ACHN (cell line): ENCODE results near the gene FHOD3.
"Not testable (repeated sequence)": the region's sequence is repeated elsewhere in the genome, so short reads cannot be mapped to it uniquely, and the experiment has no call there.

Source experiments
- DNase-seq: peaks from one replicate; pipeline ENCODE4 v3.0.0-alpha.2; 2015
- in situ Hi-C: cut with HindIII; loops from 2 replicates; pipeline ENCODE4 v1.10.0; 2017; ENCODE audit warnings: low sequenced_read_pairs, low pct_ligation_motif_present, low pct_unique_long_range_greater_than_20kb

The FHOD3 gene

GRCh38 chr18:36737316-36737715 is 439.8 kb downstream of the FHOD3 start:
- DNase-seq, result no peak
- in situ Hi-C loops, result no loop called here

DNA sequence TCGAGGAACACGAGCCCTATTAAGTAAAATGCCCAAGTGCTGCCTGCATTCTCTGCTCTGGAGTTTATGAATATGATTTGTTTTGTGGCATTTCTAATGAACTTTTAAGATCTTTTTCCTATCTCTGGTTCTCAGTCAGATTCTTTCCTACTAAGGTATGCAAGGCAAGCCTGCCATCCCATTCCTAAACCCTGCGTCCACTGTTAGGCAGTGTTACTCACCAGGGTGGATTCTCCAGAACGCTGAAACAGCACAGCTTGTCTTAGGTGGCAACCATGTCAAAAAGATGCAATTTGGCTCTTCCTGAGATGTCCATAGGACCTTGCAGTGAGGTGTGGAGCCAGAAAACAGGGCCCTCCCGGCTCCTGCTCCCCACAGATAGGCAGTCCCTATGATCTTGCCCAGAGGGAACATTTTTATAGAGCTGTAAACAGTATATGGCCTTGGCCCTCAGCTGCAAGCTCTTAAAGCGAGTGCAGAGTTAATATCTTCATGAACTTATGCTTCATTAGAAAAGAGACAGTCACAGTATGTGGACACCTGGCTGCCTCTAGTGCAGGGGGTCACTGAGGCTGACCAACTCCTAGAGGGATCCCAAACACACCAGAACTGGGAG is 446.9 kb downstream of the FHOD3 start:
- in situ Hi-C loops, result no loop called here
- DNase-seq, result no peak

DNA sequence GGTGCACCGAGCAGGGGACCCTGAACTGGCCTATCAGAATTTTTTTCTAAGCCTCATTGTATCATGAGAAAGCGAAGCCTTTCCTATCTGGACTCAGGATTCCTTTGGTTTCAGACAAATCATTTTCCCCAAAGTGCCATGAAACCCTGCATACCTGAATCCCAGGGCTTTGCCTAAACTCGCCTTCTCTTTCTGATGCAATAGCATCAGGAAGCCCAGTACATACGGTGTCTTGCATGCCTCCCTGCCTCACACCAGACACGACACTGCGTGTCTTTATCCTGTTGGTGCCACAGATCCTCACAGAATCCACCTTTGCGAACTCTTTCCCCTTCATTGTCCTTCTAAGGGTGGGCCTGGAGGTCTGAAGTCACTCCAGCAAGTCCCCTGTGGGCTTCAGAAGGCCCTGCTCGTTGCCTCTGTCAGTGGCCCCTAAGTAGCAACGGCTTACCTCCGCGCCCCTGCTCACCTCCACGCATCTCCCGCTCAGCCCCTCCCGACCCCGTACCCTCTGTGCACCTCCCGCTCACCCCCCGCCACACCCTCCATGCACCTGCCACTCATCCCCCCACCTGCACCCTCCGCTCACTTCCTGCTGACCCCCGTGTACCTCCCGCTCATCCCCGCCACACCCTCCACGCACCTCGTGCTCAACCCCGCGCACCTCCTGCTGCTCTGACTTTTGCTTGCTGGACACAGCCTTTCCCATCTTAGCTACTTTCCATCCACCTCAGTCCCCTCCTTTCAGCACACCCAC is 447.9 kb downstream of the FHOD3 start:
- in situ Hi-C loops, result no loop called here
- DNase-seq, result no peak

DNA sequence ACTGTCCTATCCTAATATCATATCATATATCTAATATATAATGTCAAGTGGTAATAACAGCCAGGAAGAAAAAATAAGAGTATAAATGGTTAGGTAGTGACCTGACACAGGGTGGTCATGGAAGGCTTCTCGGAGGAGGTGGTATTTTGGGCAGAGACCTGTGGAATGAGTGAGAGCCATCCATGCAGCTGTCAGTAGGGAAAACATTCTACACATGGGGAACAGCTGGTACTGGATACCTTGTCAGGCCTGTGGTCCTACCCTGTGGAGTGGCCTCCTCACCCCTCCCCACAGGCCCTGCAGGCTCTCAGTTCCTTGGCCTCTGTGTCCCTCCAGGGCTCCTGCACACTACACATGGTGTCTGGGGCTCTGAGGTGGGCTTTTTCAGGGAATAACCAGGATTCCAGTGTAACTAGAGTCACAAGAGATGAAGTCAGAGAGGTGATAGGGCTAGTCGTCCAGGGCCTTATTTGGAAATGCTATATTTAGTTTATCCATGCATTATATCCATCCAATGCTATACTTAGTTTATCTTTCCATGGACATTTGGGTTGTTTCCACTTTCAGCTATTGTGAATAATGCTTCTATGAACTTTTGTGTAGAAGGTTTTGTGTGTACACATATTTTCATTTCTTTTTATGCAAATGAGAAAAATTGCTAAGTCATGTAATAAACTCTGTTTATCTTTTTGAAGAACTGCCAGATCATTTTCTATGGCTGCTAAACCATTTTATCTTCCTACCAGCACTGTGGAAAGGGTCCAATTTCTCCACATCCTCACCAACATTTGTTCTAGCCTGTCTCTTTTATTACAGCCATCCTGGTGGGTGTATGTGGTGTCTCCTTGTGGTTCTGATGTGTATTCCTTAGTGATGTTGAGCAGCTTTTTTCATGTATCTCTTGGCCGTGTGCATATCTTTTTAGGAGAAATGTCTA is 455.7 kb downstream of the FHOD3 start:
- DNase-seq, result no peak
- in situ Hi-C loops, result no loop called here

DNA sequence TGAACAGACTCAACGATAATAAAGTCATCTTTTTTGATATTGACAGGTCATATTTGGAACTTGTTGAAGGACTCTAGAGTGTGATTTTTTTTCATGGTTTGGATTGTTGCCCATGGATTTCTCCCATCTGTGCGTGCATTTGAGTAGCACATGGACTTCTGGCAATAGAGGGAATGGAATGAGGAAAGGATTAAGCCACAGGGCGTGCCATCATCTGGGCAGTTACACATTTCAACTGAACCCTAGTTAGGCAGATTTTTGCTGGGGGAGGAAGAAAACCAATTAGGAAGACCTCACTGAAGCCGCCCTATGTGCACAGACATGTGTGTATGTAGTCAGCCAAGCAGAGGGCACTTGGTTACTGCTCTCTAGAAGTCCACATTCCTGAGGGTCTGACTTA is 458.7 kb downstream of the FHOD3 start:
- no peak for DNase-seq
- in situ Hi-C loops, result no loop called here

DNA sequence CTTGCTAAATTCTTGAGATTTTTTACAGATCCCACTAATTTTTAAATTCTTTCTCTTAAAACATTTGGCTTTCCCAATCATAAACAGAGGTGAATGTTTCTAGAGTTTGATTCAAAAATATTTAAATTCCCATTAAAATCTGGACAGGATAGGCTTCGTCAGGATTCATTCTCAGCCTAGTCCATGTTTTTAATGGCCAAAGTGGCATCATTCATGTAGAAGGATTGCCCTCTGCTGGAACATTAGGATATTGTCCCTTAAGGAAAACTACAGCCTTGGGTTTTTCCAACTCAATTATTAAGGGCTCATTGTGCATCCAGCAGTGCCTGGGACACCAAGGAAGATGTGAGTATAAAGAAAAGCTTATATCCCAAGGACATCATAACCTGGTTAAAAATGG is 459.6 kb downstream of the FHOD3 start:
- DNase-seq, result peak; percentile 59
- in situ Hi-C loops, result no loop called here

GRCh38 chr18:36757991-36758390 is 460.5 kb downstream of the FHOD3 start:
- in situ Hi-C loops, result no loop called here
- DNase-seq, result no peak

DNA sequence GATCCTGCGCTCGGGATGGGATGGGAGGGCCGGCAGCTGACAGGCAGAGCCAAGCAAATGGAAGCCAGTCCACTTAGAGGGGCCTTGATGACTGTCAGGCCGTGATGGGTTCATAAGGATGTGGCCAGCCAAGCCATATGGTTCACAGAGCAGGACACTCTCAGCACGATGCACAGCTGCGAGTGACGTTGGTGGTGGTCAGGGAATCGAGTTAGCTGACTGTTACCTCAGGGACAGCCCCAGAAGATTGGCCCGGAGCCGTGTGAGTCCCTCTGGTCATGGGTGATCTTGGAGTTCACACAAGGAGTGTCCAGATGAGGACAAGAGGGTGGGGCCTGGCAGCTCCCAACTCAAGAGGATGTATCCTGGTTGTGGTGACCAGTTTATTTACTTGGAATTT is 461.1 kb downstream of the FHOD3 start:
- in situ Hi-C loops, result no loop called here
- no peak for DNase-seq

GRCh38 chr18:36759167-36759776 is 461.8 kb downstream of the FHOD3 start:
- no peak for DNase-seq
- in situ Hi-C loops, result no loop called here

- DNase-seq, result no peak
- in situ Hi-C loops, result no loop called here
These were observed 463.1 kb downstream of the FHOD3 start for GRCh38 chr18:36760598-36760997.

DNA sequence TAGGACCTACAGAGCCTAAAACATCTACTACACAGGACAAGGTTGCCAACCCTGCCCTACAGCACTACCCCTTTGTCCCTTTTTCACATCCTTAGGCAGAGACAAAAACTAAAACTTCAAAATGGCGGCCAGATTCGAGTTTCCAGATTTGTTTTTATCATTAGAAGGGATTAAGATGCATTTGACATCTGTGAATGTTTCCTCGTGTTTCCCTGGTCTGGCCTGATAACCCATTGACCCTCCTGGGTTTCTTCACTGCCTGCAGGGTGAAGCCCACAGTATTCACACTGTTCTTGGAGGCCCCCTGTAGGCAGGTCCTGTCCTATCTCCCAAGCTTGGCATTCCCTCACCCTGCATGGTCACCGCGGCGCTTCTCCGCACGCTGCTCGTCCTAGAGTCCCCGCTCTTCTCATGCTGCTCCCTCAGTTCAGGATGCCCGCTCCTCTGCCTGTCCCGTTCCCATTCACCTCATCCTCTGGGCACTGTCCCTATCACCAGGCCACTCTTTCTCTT is 463.7 kb downstream of the FHOD3 start:
- in situ Hi-C loops, result no loop called here
- no peak for DNase-seq

GRCh38 chr18:36762074-36762473 is 464.6 kb downstream of the FHOD3 start:
- DNase-seq, result no peak

GRCh38 chr18:36762965-36763364 is 465.5 kb downstream of the FHOD3 start:
- DNase-seq, in situ Hi-C loops: not testable (repeated sequence)

More at GRCh38 chr18:36762074-36762473, 464.6 kb downstream of the FHOD3 start:
- in situ Hi-C loops, result no loop called here

- in situ Hi-C loops, result no loop called here
- DNase-seq, result no peak
These were observed 469.3 kb downstream of the FHOD3 start for GRCh38 chr18:36766836-36767235.

- in situ Hi-C loops, result no loop called here
- DNase-seq, result peak; percentile 52
These were observed 471.7 kb downstream of the FHOD3 start for GRCh38 chr18:36769172-36769571.

GRCh38 chr18:36769611-36770314 is 472.2 kb downstream of the FHOD3 start:
- DNase-seq, result peak; percentile 21

GRCh38 chr18:36770315-36770946 is 472.9 kb downstream of the FHOD3 start:
- in situ Hi-C loops, result no loop called here
- DNase-seq, result no peak

More at GRCh38 chr18:36769611-36770314, 472.2 kb downstream of the FHOD3 start:
- in situ Hi-C loops, result no loop called here

DNA sequence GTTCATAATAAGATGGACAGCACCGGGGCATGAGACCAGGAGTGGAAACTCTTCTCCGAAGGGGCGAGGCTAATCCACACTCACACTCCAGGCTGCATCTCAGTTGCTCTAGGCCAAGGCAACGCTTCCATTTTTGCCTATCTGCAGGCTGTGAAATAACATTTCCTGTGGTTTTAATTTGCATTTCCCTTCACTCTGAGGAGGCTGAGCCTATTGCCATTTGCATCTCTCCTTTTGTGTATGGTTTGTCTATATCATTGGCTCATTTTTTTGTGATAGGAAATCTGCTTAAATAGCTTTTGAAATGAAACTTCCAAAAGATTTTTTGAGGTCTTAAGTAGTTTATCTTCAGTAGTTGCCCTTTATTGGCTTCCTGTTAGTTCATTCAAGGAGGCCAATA is 473.7 kb downstream of the FHOD3 start:
- no peak for DNase-seq
- in situ Hi-C loops, result no loop called here
